ENCODE data around the gene RASL10B.

RASL10B gene

DNA sequence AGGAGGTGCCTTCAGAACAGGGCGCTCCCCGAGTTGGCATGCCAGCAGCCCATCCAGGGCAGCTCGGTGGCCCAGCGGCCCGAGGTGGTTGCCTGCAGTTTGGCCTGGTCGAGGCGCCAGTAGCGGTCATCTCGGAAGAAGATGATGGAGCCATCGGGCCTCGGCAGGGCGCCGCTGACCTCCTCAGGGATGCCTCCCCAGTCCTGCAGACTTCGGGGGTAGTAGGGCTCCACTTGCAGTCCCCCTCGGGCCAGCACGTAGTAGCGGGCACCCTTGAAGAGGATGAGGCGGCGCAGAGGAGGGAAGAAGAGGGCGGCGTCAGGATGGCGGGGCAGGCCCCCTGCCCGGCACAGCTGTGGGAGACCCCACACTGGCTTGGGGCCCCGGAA is 35.0 kb downstream of the RASL10B start:
- DNase-seq = no peak

DNA sequence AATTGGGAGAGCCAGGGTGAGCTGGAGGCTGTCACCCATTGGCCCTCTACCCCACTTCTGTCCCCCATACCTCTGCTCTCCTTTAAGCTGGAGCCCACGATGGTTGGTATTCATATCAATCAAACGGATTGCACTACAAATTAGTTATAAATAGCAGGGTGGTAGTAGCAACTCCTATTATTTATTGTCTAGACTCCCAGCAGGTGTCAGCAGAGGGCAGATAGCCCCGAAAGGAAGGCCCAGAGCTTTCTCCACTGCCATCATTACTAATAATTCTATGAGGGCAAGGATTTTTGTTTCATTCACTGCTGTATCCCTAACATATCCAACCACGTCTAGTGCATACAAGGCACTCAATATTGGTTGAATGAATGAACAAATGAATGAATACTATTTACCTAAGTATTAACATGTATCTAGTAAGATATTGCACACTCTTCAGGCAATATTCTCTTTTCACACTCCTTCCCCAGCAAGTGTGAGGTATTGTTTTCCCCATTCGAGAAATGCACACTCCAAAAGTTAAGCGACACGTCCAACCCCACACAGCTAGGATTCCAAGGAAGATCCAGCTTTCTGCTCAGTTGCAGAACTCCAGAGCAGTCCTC is 35.6 kb downstream of the RASL10B start:
- DNase-seq = no peak

DNA sequence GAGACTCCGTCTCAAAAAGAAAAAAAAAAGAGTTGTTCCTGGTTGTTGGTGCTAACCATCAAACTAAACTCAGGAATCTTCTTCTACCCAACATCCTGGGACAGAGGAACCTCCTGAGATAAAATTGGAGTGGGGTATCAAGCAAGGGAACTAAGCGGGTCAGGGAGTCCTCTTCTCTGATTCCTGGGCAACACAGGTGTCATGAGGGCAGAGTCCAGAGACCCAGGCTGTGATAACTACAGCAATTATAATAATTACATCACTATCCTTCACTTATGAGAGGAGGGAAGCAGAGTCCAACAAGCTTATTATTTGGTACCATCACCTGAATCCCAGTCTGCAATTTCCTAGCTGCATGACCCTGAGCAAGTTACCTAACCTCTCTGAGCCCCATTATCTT is 37.4 kb downstream of the RASL10B start:
- no peak for DNase-seq

DNA sequence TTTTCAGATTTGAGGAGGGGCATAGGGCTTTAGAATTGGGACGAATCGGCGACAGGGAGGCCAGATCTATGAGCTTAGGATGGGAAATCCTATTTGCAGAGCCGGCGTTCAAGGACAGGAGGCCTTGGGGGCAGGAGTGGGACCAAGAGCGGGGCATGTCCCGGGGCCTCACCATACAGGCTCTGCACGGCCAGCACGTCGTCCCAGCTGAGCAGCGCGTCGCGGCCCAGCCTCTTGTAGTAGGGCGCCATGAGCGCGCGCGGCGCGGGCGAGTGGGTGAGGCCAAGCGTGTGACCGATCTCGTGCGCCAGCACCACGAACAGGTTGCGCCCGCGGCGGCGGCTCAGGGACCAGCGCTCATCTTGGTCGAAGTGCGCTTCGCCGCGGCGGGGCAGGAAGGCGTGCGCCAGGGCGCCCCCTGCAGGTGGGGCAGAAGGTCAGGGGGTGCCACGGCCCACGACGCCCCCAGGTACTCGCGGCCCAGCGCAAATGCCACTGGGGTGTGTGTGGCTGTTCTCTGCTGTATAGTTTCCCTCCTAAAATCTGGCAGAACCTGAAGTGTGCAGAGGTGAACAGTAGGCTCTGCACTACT is 38.6 kb downstream of the RASL10B start:
- no peak for DNase-seq

DNA sequence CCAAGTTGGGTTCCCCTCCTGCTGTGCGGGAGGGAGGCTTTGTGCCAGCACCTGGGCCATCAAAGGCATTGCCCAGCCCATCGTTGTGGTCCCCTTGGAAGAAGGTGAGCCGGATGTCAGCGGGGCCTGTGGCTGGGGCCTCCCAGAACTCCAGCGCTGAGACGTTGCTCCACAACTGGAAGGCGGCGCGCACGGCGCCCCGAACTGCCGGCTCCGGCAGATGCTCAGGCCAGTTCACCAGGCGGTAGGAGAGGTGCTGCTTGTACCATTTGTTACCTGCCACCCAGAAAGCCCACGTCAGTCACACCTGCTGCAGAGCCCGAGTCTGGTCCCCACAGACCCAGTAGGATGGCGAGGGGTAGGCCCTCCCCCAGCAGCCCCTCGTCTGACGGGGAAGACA is 41.7 kb downstream of the RASL10B start:
- no peak for DNase-seq

DNA sequence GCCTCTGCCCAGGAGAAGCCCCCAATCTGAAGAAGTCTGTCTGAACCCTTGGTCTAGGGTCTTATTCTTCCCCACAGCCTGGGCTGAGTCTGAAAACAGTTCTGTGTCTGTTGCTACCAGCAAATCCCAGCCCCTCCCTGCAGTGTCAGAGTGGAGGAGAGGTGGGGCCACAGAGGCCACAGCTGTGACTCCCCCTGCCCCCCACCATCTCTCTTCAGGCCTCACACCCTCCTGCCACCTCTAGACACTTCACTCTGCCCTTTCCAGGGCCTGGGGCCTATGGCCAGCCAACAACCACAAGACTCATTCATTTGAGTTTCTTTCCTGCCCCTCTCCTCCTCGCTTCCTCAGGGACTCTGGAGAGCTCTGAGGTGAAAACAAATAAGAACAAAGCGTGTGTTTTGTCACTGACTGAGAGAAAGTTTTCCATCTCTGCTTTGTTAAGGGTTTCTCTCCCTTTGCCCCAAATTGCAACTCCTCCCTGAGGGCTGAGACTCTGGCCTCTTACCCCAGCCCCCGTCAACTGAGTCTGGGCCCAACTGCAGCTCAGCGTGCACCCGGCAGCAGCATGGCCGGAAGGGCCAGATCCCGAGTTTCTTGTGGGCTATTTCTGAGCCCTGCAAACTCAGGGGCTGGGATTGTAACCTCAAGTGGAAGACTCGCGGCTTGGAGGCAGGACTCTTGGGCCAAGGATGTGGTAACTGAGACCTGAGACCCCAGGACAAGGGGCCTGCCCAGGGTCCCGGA is 42.4 kb downstream of the RASL10B start:
- no peak for DNase-seq

DNA sequence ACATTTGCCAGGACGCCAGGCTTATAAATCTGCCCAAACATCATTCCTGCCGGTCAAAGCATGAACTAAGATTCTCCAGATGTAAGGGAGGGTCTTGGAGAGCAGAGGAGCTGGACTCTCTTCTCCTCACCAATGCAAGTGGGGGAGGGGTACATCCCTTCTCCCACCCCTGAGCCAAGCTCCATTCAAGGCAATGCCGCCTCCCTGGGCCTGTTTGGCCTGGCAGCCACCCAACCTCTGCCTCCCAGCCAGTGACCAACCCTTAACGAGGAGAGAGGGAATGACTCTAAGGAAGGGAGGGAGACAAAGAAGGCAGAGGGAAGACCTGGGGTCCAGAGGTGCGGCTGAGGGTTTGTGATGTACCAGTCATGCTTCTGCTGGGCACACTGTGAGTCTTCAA is 43.1 kb downstream of the RASL10B start:
- no peak for DNase-seq

DNA sequence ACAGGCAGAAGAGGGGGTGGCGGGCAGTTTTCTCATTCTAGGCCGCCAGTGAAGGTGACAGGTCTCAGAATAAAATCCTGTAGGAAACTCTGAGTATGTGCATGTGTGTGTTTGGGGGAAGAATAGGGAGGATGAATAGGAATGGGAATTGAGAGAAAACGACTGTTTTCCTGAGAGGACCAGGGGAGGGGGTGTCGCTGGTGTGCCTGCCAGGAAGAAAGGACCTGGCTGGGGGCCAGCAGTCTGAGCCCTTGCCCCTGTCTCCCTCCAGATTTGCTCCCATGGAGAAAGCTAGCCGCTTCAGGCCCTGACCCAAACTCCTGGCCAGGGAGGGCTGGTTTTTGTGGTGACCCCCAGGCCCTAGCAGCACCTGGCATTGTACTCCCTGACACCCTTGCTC is 43.6 kb downstream of the RASL10B start:
- DNase-seq = no peak

DNA sequence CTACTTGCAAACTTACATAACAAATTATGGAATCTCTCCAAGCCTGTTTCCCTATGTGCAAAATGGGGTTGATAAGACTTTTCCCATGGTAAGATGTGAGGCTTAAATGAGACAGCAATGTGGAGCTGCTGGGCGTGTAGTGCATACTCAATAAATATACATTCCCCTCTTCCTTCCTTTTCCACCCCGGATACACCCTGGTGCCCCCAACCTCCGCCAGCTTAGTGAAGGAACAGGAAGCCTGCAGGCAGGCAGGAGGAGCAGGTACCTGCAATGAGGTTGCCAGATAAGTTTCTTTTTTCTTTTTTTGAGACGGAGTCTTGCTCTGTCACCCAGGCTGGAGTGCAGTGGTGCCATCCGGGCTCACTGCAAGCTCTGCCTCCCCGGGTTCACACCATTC is 44.1 kb downstream of the RASL10B start:
- DNase-seq = no peak

DNA sequence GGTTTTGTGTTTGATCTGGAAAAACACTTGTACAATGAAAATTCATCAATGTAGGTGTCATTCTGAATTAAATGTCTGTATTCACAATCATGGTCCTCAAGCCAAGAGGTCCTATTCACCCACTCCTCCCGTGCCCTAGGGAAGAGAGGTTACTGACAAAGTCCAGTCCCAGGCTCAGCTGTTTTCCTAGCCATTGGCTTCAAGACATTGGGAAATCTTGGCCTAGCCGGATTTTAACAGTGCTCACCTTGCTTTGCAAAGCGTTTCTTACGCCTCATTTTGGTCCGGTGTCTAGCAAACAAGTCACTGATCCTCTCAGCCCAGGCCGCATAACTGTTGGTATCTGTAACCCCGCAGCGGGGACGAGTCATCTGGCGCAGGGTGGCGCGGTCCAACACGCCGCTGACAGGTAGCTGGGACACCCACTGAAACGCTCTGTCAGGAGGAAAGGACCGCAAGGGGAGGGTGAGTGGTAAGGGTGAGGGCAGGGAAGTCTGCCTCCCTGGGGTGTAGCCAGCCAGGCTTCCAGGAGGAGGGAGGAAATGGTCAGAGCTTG is 47.3 kb downstream of the RASL10B start:
- no peak for DNase-seq

DNA sequence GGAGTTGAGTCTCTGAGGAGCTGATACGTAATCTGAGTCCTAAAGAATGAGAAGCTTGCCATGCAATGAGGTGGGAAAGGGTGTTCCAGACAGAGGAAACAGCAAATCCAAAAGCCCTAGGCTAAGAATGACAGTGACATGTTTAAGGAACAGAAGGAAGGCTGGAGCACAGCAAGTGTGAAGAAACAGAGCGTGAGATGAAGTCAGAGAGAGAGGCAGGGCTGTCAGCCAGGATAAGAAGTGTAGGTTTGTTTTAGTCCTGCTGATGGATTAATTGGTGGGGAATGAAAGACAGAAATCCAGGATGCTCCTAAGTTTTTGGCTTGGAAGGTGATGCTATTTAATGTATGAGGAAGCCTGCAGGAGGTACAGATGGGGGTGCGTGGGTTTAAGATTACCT is 49.5 kb downstream of the RASL10B start:
- no peak for DNase-seq

DNA sequence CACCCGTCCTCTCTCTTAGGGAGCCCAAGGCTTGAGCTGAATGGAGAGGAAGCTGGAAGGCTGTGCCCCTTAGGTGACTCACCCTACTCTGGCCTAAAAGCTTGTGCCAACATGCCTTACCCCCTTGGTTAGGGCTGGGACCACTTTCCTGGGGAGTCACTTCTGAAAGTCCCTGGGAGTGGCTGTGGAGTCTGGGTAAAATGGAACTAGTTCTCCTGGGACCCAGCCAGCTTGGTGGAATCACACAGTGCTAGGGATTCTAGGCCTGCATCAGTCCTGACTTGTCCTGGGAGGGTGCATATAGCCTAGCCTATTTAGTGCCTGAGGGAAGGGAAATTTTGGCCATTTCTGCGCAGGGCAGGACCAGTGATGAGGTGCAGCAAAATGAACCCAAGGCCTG is 53.5 kb downstream of the RASL10B start:
- DNase-seq = no peak

DNA sequence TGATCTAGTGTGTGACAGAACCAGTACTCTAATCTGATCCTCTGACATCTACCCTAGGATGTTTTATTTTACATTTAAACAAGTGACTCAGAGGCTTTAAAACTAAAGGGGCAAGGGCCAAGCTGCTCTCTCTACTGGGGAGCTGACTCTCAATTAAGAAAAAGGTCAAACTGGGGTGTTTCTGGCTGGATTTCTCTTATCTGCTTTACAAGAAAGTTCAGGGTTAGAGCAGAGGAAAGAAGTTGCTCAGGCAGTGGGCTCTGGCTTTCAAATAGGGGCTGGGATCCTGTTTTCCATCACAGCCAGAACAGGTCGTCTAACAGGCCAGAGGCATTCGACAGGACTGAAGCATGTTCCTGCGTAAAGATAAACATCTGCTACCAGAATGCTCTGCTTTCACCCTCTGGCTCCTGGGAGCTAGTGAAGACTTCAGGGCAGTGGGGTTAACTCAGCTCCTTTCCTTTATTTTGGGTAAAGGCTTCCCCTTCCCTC is 55.5 kb downstream of the RASL10B start:
- DNase-seq = no peak

DNA sequence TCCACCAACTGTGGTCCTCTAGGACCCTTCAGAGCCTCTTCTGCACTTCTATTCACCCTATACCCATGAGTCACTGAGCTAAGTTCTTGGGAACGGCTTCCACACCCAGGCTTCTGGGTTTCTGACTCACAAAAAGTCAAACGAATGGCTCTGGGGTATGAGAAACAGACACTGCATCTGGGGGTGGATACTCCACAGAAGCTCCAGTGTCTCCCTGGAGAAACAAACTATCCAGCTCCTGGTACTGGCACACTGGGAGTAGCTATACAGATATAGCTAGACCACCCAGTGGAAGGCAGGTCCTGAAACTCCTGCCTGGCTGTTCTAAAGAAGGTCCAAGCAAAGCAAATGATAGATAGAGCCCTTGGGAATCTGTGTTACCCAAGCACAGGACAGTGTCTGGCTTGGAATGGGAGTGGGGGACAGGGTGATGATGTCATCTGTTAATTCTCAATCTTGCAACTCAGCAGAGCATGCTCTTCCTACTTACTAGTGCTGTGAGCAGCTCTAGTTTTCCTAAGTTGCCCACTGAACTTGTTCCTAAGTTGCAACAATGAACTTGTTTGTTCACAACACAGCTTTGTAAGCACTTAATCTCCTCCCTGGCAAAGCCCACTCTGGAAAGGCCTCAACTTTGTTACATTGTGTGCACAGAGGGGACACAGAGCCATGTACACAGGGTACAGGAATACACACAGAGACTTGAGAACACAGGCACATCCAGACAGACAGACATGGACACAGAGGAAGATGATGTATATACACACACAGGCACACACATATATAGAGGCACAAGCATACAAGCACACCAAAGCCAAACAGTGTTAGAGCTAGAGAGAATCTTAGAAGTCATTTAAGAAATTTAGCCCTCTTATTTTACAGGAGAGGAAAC is 57.3 kb downstream of the RASL10B start:
- no peak for DNase-seq

DNA sequence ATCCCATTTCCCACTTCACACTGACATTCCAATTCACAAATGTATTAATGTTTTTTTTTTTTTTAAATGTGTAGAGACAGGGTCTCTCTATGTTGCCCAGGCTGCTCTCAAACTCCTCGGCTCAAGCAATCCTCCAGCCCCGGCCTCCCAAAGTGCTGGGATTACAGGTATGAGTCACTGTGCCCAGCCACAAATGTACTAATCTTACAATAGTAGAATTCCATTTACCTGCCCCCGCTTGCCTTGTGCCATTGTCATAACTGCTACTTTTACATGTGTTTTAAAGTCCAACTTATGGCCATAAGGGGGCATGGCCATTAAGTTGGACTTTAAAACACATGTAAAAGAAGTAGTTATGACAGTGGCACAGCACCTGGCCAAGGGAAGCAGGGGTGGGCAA is 59.4 kb downstream of the RASL10B start:
- DNase-seq = no peak

DNA sequence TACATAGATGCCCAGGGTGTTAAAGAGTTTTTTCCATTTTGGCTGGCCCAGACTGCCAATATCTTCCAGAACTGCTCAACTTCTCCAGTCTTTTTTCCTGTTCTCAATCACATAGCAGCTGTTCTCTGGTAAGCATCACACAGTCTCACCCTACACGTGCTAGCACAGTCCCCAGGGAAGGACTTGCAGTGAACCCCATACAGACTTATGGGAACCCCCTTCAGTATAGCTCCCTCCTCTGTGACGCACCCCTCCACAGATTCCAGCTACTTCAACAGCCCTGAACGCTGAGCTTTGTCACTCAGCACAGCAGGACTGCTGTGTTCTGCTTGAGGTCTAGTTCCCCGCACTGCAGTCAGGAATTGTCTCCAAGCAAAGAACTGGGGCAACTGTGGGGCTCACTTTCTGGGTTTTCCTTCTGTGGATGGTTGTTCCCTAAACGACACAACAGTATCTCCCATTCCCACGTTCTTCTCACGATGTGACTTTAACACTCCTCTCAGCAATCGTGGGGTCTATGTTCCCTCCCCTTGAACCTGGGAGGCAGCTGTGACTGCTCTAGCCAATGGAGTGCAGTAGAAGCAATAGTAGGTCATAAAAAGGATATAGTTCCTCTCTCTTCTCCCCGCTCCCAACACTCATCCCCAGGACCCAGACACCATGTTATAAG is 60.4 kb downstream of the RASL10B start:
- no peak for DNase-seq
